Skin of body (tissue), 2 donors: ENCODE measurements around the gene HSF2. TPM values are rescaled to one million over a fixed set of nuclear protein-coding genes. Genes with fewer than 3 reads are reported as not detected.

Source experiments
- DNase-seq: peaks from one replicate; lab custom pipeline; 2025; lab: John Stamatoyannopoulos, UW
- total RNA-seq: library from RNA; depleted of rRNA; stranded (reverse); fragments of >200 nt; gene quantifications from one replicate; pipeline ENCODE4 v1.2.3, GENCODE V29; 2014

HSF2 gene
- total RNA-seq = 33.5 TPM

DNA sequence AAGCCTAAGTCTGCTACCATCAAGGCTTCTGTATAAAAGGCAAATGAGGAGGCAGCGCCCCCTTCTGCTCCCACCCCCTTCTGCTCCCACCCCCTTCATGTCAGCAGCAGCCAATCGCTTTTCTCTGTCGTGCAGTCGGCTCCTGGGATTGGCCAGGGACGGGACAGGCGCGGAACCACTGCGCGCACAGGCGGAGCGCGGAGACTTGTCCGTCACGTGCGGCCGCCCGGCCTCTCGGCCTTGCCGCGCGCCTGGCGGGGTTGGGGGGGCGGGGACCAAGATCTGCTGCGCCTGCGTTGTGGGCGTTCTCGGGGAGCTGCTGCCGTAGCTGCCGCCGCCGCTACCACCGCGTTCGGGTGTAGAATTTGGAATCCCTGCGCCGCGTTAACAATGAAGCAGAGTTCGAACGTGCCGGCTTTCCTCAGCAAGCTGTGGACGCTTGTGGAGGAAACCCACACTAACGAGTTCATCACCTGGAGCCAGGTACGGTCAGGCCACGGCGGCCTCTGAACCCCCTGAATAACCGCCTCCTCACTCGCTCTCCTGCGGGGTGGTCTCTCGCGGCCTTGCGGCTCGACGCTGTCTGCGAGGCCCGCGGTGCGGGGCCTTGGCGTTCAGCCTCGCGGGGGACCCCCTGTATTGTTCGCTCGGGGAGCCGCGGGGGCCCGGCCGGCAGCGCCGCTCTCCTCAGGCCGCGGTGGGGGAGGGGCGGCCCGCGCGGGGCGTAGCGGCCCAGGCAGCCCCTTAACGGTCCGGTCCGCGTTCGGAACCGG lies at the start of gene HSF2:
TSS of gene HSF2 (plus strand) at position 305 of the 773 bp plus-strand sequence. CDS start at position 391, 86 bp downstream.
- DNase-seq = peak; percentile 97

DNA sequence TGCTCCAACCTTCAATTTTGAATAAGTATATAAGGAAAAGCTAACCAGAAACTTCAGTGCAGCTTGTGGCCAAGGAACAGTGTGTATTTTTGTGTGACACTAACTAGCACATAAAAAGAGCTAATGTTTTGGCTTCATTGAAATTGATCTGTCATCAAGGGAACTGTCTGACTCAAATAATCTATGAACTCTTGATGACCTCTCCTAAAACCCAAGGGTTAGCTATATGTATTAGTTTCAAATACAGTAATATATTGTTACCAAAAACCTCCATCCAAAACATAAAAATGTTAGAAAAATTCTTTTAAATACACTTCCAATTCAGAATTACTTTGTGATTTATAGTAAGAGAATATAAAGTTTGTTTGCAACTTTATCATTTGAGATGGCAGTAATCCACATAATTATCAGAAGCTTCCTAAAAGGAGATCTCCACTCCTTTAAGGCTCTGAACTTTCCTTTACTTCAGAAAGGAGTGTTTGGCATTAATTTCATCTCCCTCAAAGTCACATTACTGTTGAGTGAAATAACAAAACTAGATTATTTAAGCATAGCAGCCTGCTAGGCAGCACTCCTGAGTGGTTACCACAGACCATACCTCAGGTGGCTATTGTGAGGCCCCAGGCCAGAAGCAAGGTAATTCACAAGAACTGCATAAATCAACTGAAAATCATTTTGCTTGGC lies 46.3 kb upstream of the HSF2 start:
- DNase-seq = peak; percentile 11

GRCh38 chr6:122360809-122361208 lies 38.6 kb upstream of the HSF2 start:
- no peak for DNase-seq

GRCh38 chr6:122361314-122361979 lies 38.0 kb upstream of the HSF2 start:
- no peak for DNase-seq

DNA sequence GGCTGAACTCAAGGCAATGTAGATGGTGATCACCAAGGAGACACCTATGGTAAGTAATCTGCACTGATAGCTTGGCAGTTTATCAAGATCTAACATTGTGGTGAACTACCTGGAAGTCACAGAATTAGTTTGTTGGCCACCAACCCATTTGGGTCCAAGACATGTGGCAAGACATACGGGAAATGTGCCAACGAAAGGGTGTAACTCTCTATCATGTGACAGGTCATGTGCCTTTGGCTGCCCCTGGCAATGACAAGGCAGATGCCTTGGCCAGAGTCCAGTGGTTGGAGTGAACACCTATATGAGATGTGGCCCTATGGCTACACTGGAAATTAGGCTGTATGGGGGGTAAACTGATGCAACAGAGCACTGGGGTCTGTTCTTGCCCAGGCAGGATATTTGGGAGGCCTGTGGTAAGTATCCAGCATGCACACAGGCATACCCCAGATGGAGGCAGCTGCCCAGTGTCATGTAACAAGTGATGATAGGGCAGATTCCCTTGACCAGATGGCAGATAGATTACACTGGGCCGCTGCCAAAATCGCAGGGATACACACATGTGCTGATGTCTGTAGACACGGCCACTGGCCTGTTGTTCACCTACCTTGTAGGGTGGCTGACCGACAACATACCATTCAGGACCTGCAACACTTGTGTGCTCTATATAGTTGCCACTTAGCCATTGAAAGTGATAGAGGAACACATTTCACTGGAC lies 35.5 kb upstream of the HSF2 start:
- DNase-seq = no peak

- no peak for DNase-seq
Observed at GRCh38 chr6:122365775-122366403, 33.6 kb upstream of the HSF2 start.

GRCh38 chr6:122367171-122367570 lies 32.3 kb upstream of the HSF2 start:
- no peak for DNase-seq

DNA sequence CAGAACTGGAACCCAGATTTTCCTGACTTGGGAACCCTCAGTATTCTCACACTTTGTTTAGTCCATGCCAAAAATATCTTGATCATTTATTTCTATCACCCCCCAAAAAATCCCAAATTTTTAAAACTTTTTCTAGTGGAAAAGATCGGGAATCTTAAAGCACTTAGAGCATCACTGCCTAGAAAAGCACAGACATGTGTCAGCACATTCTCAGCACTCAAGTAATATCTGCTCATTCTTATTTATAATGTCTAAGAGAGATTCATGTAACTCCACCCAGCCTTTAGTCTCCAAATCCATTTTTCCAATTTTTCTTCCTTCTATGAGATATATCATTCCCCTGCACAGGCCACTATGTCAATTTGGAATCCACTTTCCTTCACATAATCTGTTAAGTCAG lies 29.9 kb upstream of the HSF2 start:
- no peak for DNase-seq

DNA sequence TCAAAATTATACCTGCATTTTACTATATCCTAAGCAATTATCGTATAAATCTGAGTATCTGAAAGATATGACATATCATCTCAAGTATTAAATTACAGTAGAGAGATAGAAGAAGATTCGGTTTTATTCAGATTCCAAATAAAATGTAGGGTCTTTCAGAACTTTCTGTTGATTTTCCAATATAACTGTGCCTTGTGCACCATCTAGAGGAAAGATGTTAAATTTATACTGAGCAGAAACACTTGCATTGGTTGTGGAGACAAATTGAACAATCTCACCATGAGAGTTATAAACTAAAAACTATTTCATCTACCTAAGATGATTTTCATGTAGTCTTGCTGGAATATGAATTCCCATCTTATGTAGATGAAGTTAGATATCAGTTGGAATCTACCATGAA lies 26.8 kb upstream of the HSF2 start:
- no peak for DNase-seq

- no peak for DNase-seq
Observed at GRCh38 chr6:122374307-122374706, 25.1 kb upstream of the HSF2 start.

GRCh38 chr6:122376246-122376645 lies 23.2 kb upstream of the HSF2 start:
- DNase-seq = no peak

DNA sequence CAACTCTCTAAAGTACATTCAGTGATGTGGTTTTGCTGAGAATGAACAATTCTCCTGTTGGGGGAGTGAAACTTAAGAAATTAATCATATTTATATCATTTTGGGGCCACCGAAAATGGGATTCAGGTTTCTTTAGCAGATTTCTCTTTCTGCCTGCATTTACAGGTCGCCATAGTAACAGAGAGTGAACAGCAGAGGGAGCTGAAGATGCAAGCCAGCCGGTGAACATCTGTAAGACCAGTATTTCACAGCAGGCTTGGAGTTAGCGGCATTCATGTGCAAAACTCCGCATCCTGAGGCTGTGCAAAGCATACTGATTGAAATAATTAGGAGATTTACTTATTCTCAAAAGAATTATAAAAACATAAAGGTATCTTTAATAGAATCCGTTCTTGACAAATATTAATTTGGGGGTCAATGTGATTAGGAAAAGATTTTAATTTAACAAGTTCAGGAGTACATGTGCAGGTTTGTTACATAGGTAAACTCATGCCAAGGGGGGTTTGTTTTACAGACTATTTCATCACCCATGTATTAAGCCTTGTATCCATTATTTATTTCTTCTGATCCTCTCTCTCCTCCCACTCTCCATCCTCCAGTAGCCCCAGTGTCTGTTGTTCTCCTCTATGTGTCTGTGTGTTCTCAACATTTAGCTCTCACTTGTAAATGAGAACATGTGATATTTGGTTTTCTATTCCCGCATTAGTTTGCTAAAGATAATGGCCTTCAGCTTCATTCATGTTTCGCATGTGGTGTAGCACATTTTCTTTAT lies 17.8 kb upstream of the HSF2 start:
- peak; percentile 74 for DNase-seq

- DNase-seq = no peak
Observed at GRCh38 chr6:122385857-122386612, 13.4 kb upstream of the HSF2 start.

GRCh38 chr6:122388945-122389344 lies 10.5 kb upstream of the HSF2 start:
- no peak for DNase-seq

DNA sequence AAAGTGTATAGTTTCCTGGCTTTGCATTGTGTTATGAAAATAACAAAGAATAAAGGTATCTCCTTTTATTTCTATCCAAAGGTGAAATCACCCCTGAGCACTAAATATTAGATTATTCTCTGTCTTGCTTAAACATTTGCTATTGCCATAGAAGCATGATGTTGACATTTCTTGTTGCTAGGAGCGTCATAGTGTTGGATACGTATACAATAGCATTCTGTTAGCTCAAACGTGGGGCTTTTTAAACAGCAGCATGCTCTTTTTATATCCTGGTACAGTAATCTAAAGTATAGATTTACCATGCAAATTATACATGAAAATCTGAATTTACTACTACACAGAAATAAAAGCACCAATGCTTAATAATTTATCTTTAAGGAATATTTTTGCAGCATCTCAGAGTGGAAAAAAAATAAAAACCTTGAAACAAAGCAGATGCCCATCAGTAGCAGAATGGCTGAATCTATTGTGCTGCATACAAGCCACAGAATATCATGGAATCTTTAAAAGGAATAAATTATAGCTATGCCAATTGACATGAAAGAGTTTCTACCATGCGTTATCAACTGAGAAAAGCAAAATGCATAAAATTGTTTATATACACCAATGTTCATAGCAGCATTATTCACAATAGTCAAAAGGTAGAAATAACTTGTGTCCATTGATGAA lies 9.6 kb upstream of the HSF2 start:
- peak; percentile 7 for DNase-seq

DNA sequence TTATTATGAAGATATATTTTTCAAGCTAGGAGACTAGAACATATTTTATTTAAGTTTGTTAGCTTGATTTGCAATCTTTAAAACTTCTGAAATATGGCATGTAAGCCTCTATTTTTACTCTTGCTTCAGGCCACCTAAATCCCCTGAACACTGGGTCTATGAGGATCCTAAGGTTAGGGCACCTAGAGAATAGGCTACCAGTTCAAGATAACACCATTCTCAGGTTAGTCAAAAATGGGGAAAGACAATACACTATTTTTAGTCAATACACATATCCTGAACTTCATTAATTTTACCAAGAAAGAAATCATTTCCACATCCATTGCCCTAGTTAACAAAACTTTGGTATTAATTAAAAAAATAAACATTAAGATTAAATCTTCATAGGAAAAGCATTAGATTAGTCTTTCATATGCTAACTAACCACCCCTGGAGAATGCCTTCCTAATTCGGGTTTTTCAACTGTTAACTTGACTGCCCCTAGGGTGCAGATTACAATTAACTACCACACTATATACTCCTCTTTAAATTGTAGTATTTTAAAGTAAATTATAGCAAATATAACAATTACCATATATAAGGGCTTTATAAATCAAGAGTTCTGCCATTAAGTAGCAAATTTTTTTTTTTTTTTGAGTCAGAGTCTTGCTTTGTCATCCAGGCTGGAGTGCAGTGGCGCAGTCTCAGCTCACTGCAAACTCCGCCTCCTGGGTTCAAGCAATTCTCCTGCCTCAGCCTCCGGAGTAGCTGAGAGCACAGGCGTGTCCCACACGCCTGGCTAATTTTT lies 6.7 kb upstream of the HSF2 start:
- no peak for DNase-seq

GRCh38 chr6:122393351-122393896 lies 6.0 kb upstream of the HSF2 start:
- no peak for DNase-seq

DNA sequence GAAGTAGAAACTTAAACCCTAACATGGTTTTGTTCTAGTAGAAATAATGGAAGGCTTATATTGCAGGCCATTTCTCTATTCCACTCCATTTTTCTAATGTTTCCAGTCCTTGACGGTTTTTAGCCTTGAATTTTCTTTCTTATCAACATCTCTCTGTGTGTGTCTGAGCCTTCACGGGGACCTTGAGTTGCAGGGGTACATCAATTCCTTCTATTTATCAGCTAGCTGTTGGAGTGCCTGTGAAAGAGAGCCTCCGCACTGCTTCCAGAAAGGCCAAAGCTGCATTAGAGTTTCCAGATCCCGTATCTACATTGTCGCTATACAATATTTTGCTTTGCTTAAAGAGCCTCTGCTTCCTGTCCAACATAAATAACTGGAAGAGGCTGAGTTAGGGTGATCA lies 5.4 kb upstream of the HSF2 start:
- no peak for DNase-seq
